GM12864 (cell line): ENCODE data around the gene CTDSPL2.

Experiments
- DNase-seq: peaks from one replicate; pipeline ENCODE4 v3.0.0-alpha.2; 2011; ENCODE audit warnings: low read depth
- H3K4me3 ChIP-seq: 2 replicates; pipeline ENCODE4 v1.5.1; 2011; ENCODE audit warnings: mild to moderate bottlenecking, low read depth, low read length, control low read depth
- CTCF ChIP-seq: IDR thresholded peaks from 2 replicates; pipeline ENCODE4 v1.5.1; 2011; ENCODE audit warnings: low read depth, mild to moderate bottlenecking, moderate library complexity, low read length, control low read depth, inconsistent platforms; ENCODE audit errors: missing control alignments

The CTDSPL2 gene

GRCh38 chr15:44426975-44427755, at the start of gene CTDSPL2:
TSS of gene CTDSPL2 (plus strand) at chr15:44427629. CDS start at chr15:44459015, 31,386 bp downstream.
- peak; percentile 90 for DNase-seq
- peak; percentile 31 for TF ChIP-seq CTCF
- peak within 1 kb of the TSS; percentile 91 for H3K4me3 ChIP-seq

DNA sequence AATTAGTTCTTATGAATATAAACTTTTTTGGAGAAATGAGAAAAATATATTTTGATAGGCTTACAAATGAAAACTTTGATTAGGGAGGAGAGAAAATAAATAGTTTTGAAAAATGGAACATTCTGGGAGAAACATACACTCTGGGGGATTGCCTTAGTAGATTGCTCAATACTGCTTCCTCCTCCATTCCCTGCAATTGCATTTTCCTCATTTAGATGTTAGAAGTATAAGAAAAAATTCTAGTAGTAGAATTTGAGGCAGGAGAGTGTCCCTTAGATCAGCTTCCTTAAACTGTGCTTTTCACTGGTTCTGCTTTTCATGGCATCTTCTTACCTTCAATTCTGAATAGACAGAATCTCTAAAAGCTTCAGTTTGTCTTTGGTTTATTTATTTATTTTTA, 46.2 kb upstream of the CTDSPL2 start:
- DNase-seq = no peak
- H3K4me3 ChIP-seq = no peak overlapping the region
- no peak for TF ChIP-seq CTCF

DNA sequence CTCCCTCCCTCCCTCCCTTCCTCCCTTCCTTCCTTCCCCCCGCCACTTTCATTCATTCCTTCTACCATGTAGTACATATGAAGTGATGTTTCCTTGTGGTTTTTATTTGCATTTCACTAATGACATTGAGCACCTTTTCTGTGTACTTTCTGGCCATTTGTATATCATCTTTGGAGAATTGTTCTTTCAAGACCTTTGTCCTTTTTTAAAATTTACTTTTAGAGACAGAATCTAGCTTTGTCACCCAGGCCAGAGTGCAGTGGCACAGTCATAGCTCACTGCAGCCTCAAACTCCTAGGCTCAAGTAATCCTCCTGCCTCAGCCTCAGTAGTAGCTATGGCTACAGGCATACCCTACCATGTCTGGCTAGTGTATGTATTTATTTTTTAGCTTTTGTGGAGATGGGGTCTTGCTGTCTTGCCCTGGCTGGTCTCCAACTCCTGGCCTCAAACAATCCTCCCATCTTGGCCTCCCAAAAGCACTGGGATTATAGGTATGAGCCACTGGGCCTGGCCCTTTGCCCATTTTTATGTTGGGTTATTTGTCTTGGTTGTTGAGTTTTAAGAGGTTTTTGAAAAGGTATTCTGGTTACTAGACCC, 42.0 kb upstream of the CTDSPL2 start:
- no peak for DNase-seq
- H3K4me3 ChIP-seq = no peak overlapping the region
- no peak for TF ChIP-seq CTCF

DNA sequence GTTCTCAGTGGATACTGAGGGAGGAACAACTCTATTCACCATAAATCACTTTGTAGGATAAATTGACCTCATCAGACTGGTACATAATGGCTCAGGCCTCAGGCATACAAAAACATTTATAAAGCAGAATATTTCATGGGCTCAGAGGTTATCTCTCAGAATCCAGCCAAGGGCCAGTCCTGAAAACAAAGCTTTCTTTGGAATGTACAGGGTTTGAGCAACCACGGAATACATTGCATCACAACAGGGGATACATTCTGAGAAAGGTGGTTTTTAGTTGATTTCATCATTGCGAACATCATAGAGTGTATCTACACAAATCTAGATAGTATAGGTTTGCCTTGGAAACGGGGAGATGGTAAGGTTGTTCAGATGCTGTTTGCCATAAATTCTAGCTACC, 33.4 kb upstream of the CTDSPL2 start:
- no peak overlapping the region for H3K4me3 ChIP-seq
- no peak for TF ChIP-seq CTCF
- no peak for DNase-seq

GRCh38 chr15:44394562-44394961, 32.9 kb upstream of the CTDSPL2 start:
- TF ChIP-seq CTCF = no peak
- no peak for DNase-seq
- H3K4me3 ChIP-seq = no peak overlapping the region

DNA sequence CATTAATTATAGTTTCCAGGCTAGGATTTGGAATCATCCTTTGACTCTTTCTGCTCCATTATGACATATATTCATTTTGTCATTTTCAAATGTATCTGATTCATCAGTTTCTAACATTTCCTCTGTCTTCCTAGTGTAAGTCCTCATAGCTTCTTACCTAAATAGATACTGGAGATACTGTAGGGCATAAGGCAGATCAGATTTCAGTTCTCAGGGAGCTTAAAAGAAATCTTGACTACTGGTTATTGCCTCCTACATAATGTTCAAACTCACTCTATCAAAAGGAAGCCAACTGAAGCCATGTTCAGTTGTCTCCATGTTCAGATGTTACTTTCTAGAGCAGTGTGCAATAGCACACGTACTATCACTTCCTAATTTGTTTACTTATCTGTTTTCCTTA, 29.6 kb upstream of the CTDSPL2 start:
- no peak for DNase-seq
- H3K4me3 ChIP-seq = no peak overlapping the region
- TF ChIP-seq CTCF = no peak

- DNase-seq = no peak
- no peak overlapping the region for H3K4me3 ChIP-seq
- no peak for TF ChIP-seq CTCF
Observed at GRCh38 chr15:44414001-44414400, 13.4 kb upstream of the CTDSPL2 start.
